CD4-positive, alpha-beta T cell (primary cell): ENCODE data around the gene OPTC. TPM values are rescaled to one million over a fixed set of nuclear protein-coding genes. Genes with fewer than 3 reads are reported as not detected.

Experiments
- ATAC-seq: fragments of 200-7000 bp; cut with Tn5 transposase; one replicate; pipeline ENCODE4 v1.10.0; 2022; ENCODE audit warnings: mild to moderate bottlenecking; ENCODE audit not compliant: poor library complexity
- CTCF ChIA-PET: fragments of 350-600 bp; sonication (Branson Sonifier 250); formaldehyde crosslinking; loops from one replicate; lab custom pipeline; 2021; ENCODE audit warnings: antibody characterized with exemption, inconsistent platforms; lab: Charles Lee
- POLR2A ChIA-PET: fragments of 350-600 bp; sonication (Branson Sonifier 250); formaldehyde crosslinking; loops from one replicate; lab custom pipeline; 2021; ENCODE audit warnings: antibody characterized with exemption, inconsistent platforms; lab: Charles Lee
- DNase-seq, 14 experiments: peaks; one replicate each; pipeline ENCODE4 v3.0.0-alpha.2; 2013 to 2020; ENCODE audit warnings: mixed read lengths in 2 of 14
- H3K27ac ChIP-seq, 2 donors: one replicate each; pipeline versions ENCODE4 v1.5.1 to v1.7.0; 2013; ENCODE audit warnings: low read length in 2 of 2, low read depth in 1 of 2, mild to moderate bottlenecking in 1 of 2
- H3K27me3 ChIP-seq, 2 experiments: 1 replicate in 1 of 2; 2 replicates in 1 of 2; pipeline versions ENCODE4 v1.6.1 to v1.7.0; 2013; ENCODE audit warnings: low read length in 2 of 2, control low read depth in 1 of 2, mild to moderate bottlenecking in 1 of 2, moderate library complexity in 1 of 2; ENCODE audit not compliant: insufficient read depth in 2 of 2, control insufficient read depth in 1 of 2
- H3K36me3 ChIP-seq: one replicate; pipeline ENCODE4 v1.6.1; 2013; ENCODE audit warnings: low read length, control low read depth; ENCODE audit not compliant: insufficient read depth
- H3K4me1 ChIP-seq: one replicate; pipeline ENCODE4 v1.6.1; 2013; ENCODE audit warnings: low read length, control low read depth; ENCODE audit not compliant: insufficient read depth
- H3K4me3 ChIP-seq: one replicate; pipeline ENCODE4 v1.5.1; 2013; ENCODE audit warnings: mild to moderate bottlenecking, low read length, moderate library complexity
- H3K9me3 ChIP-seq, 2 experiments: 1 replicate in 1 of 2; 2 replicates in 1 of 2; pipeline versions ENCODE4 v1.6.1 to v1.7.0; 2013; ENCODE audit warnings: low read length in 2 of 2, mild to moderate bottlenecking in 2 of 2, control low read depth in 1 of 2, moderate library complexity in 1 of 2; ENCODE audit not compliant: control insufficient read depth in 1 of 2, insufficient read depth in 1 of 2
- H3K27ac Mint-ChIP-seq: one replicate; pipeline ENCODE4 v1.8.0; 2020; ENCODE audit warnings: mixed read lengths
- H3K27me3 Mint-ChIP-seq: one replicate; pipeline ENCODE4 v1.8.0; 2021; ENCODE audit warnings: mixed read lengths
- H3K36me3 Mint-ChIP-seq: one replicate; pipeline ENCODE4 v1.8.0; 2021; ENCODE audit warnings: low read depth, mixed read lengths
- H3K4me1 Mint-ChIP-seq: one replicate; pipeline ENCODE4 v1.8.0; 2021; ENCODE audit warnings: low read depth, mixed read lengths
- H3K4me3 Mint-ChIP-seq: one replicate; pipeline ENCODE4 v1.8.0; 2020; ENCODE audit warnings: mild to moderate bottlenecking, mixed read lengths
- H3K9me3 Mint-ChIP-seq: one replicate; pipeline ENCODE4 v1.8.0; 2020; ENCODE audit warnings: mixed read lengths
- intact Hi-C, 2 experiments: fragments of 100-400 bp; cut with DNase I in 1 of 2; cut with micrococcal nuclease in 1 of 2; formaldehyde crosslinking; loops; one replicate each; pipeline versions ENCODE4 v1.15.1 to v1.9.0; 2023 to 2025; cut with DNase I, micrococcal nuclease
- total RNA-seq, 174 experiments: library from RNA in 2 of 174; stranded (reverse) in 2 of 174; gene quantifications; one replicate each; pipeline ENCODE4 v1.2.3 and lab custom pipeline; 2021 to 2026
- TF ChIP-seq, protein P1 (sequence below): fragments of 200-600 bp; IDR thresholded peaks from one replicate; pipeline ENCODE4 v1.8.0; 2022; ENCODE audit warnings: antibody characterized with exemption, mild to moderate bottlenecking

OPTC gene
- total RNA-seq, 2 experiments from 2014 or later: not detected

DNA sequence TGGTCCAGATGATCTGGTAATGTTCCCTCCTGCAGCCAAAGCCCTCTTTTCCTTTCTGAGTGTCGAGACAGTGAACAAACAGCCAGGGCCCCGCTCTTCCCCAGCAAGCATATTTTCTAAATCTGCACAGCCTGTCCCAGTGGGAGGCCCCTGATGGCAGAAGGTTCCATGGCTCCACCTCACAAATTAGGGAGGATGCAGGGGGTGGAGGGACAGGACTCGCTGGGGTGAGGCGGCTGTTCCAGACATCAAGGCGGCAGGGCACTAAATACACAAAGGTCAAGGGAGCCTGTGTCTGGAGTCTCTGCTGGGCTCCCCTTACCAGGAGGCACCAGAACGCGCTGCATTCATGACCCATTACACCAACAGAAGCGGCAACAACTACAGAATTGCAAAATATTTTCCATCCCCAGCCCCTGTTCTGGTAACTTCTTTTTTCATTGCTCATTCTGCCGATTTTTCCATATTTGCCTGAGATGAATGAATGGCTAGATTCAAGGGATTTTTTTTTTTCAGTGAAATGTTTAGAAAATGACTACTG is 45.4 kb upstream of the OPTC start:
- ATAC-seq (no peak), DNase-seq (no peak)
- Histone ChIP-seq H3K9me3 (peaks cover 0 to 6% of the 10 kb centered on the region in 2 experiments), H3K36me3 (no peaks in the 10 kb centered on the region), H3K27me3 (peaks cover 4 to 18% of the 10 kb centered on the region in 2 experiments), H3K27ac (no peak overlapping the region), H3K4me3 (no peak overlapping the region), H3K4me1 (no peaks in the 10 kb centered on the region)
- no peak overlapping the region for H3K27ac Mint-ChIP-seq
- intact Hi-C loops: no loop called here
- H3K4me3 Mint-ChIP-seq: no peak overlapping the region
- H3K27me3 Mint-ChIP-seq: peaks cover 41% of the 10 kb centered on the region
- no peaks in the 10 kb centered on the region for H3K4me1 Mint-ChIP-seq
- POLR2A ChIA-PET: no interaction called here
- H3K36me3 Mint-ChIP-seq: no peaks in the 10 kb centered on the region
- TF ChIP-seq, protein P1, sequence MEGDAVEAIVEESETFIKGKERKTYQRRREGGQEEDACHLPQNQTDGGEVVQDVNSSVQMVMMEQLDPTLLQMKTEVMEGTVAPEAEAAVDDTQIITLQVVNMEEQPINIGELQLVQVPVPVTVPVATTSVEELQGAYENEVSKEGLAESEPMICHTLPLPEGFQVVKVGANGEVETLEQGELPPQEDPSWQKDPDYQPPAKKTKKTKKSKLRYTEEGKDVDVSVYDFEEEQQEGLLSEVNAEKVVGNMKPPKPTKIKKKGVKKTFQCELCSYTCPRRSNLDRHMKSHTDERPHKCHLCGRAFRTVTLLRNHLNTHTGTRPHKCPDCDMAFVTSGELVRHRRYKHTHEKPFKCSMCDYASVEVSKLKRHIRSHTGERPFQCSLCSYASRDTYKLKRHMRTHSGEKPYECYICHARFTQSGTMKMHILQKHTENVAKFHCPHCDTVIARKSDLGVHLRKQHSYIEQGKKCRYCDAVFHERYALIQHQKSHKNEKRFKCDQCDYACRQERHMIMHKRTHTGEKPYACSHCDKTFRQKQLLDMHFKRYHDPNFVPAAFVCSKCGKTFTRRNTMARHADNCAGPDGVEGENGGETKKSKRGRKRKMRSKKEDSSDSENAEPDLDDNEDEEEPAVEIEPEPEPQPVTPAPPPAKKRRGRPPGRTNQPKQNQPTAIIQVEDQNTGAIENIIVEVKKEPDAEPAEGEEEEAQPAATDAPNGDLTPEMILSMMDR: no peak
- H3K9me3 Mint-ChIP-seq: no peaks in the 10 kb centered on the region
- CTCF ChIA-PET: no interaction called here

DNA sequence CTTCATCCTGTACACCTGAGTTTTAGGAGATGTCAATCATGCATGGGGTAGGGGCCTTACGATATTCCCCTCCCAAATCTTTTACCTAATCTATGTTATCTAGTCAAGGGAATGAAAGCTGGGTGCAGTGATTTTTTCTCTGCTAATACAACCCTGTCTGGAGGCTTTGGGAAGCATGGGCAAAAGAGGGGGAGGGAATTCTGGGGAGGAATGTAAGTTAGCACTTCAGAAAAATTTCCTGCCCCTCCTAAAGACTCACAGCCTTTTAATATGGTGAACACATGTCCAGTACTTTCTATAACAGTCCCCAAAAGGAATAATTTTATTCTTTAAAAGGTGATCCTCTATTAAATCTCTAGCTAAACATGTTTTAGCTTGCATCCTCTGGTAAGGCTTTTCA is 44.0 kb upstream of the OPTC start:
- no peak overlapping the region for H3K4me3 ChIP-seq
- intact Hi-C loops: no loop called here
- Mint-ChIP-seq H3K27ac (no peak overlapping the region), H3K9me3 (no peaks in the 10 kb centered on the region), H3K36me3 (no peaks in the 10 kb centered on the region), H3K4me1 (no peaks in the 10 kb centered on the region), H3K27me3 (peaks cover 45% of the 10 kb centered on the region), H3K4me3 (no peak overlapping the region)
- no peak overlapping the region for H3K27ac ChIP-seq
- H3K36me3 ChIP-seq: no peaks in the 10 kb centered on the region
- TF ChIP-seq, protein P1: no peak
- CTCF ChIA-PET: no interaction called here
- ATAC-seq (no peak), DNase-seq (no peak)
- POLR2A ChIA-PET: no interaction called here
- peaks cover 4 to 18% of the 10 kb centered on the region in 2 experiments for H3K27me3 ChIP-seq
- H3K9me3 ChIP-seq: peaks cover 2 to 5% of the 10 kb centered on the region in 2 experiments
- H3K4me1 ChIP-seq: no peaks in the 10 kb centered on the region

DNA sequence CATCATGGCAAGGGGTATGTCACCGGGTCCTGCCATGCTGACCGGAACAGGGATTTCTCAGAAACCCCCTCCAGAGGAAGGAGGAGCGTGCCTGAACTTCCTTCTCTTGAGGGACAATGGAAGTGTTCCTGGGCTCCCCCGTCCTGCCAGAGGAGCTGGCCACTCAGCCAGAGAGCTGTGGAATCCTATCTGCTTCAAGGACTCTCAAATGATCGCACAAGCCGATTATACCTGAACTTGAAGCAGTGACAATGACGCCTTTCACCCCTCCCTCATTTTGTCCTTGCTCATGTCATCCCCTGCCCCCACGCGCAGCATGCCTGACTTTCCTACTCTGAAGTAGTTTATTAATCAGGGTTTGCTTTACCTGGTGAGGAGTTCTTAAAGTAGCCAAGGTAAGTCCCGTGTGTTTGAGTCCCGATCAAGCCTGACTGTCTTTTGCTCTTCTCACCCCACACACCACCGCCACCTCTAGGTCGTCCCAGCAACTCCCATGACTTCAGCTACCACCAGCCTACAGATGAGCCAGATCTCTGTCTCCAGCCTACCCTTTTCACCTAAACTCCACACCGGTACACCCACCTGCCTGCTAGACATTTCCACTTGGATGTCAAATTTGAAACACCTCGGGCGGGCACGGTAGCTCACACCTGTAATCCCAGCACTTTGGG is 43.3 kb upstream of the OPTC start:
- DNase-seq (no peak), ATAC-seq (no peak)
- Mint-ChIP-seq H3K4me3 (no peak overlapping the region), H3K36me3 (no peaks in the 10 kb centered on the region), H3K27me3 (peaks cover 49% of the 10 kb centered on the region), H3K9me3 (no peaks in the 10 kb centered on the region), H3K27ac (no peak overlapping the region), H3K4me1 (no peaks in the 10 kb centered on the region)
- TF ChIP-seq, protein P1: no peak
- ChIA-PET POLR2A (no interaction called here), CTCF (no interaction called here)
- Histone ChIP-seq H3K27ac (no peak overlapping the region), H3K4me1 (no peaks in the 10 kb centered on the region), H3K4me3 (no peak overlapping the region), H3K27me3 (peaks cover 4 to 18% of the 10 kb centered on the region in 2 experiments), H3K9me3 (peaks cover 0 to 5% of the 10 kb centered on the region in 2 experiments), H3K36me3 (no peaks in the 10 kb centered on the region)
- intact Hi-C loops: no loop called here
